ENCODE data around the gene RAPGEF4. TPM values are rescaled to one million over a fixed set of nuclear protein-coding genes. Genes with fewer than 3 reads are reported as not detected.

Gene RAPGEF4
- total and polyA plus RNA-seq, 2 of the 8 experiments (the other 6 are each of a cell fraction or from before 2014, with no cell fraction given), result 1.2 to 2.6 TPM

- no peak for TF ChIP-seq KDM1A (IDR thresholded peaks at IDR 0.05; ENCODE audit: borderline replicate concordance, low read length)
These were observed 93.6 kb downstream of the RAPGEF4 start (continued) for GRCh38 chr2:172829229-172829628.

Data from H1 (cell line).